HCT116 (cell line): ENCODE measurements around the gene ZNF280C. TPM values are rescaled to one million over a fixed set of nuclear protein-coding genes. Genes with fewer than 3 reads are reported as not detected.

Source experiments
- ATAC-seq: fragments of 200-7000 bp; cut with Tn5 transposase; 2 replicates; pipeline ENCODE4 v1.9.1; 2020; ENCODE audit warnings: mild to moderate bottlenecking, moderate library complexity
- BruUV-seq: library from RNA; stranded (reverse); fragments of 400-500 nt; replicated peaks from 2 replicates; lab custom pipeline; 2021; lab: Mats Ljungman, UMichigan
- CTCF ChIA-PET: fragments of 300-600 bp; sonication (Branson Sonifier 250); formaldehyde crosslinking; loops from one replicate; lab custom pipeline; 2021; ENCODE audit warnings: antibody characterized with exemption; lab: Charles Lee
- POLR2A ChIA-PET: fragments of 300-600, 350-600 bp; sonication (Branson Sonifier 250); formaldehyde crosslinking; loops from one replicate; lab custom pipeline; 2021; ENCODE audit warnings: antibody characterized with exemption; lab: Charles Lee
- RAD21 ChIA-PET, 2 experiments: fragments of 300-600 bp; sonication (Branson Sonifier 250); formaldehyde crosslinking; loops; one replicate each; lab custom pipeline; 2023; ENCODE audit warnings: low total read pairs in 2 of 2; ENCODE audit not compliant: uncharacterized antibody in 2 of 2, unreplicated experiment in 2 of 2, low non-redundant PET in 1 of 2; lab: Charles Lee
- DNase-seq: peaks from one replicate; pipeline ENCODE4 v3.0.0-alpha.2; 2010; ENCODE audit warnings: low read depth, low spot score
- H2AFZ ChIP-seq: fragments of 200-600 bp; shearing (Covaris generic), sonication (generic); 2 replicates; pipeline ENCODE4 v1.6.1; 2017; ENCODE audit warnings: low read depth, mixed run types, mixed read lengths, antibody characterized with exemption, low read length; ENCODE audit not compliant: poor library complexity, severe bottlenecking
- H3K27ac ChIP-seq: 2 replicates; pipeline ENCODE4 v1.5.1; 2012; ENCODE audit warnings: low read depth, low read length
- H3K27me3 ChIP-seq: fragments of 200-600 bp; sonication (generic); 2 replicates; pipeline ENCODE4 v1.6.1; 2016; ENCODE audit warnings: mixed run types, low read length, mixed read lengths; ENCODE audit not compliant: insufficient read depth
- H3K36me3 ChIP-seq, 2 experiments: fragments of 200-500 bp in 1 of 2; fragments of 200-600 bp in 1 of 2; sonication (Bioruptor generic) in 1 of 2; sonication (generic) in 1 of 2; 2 replicates each; pipeline versions ENCODE4 v1.5.1 to v1.6.1; 2014 to 2016; ENCODE audit warnings: low read length in 2 of 2, inconsistent platforms in 1 of 2, mixed read lengths in 1 of 2, mixed run types in 1 of 2; ENCODE audit not compliant: insufficient read depth in 2 of 2, control insufficient read depth in 1 of 2
- H3K4me1 ChIP-seq, 2 experiments: fragments of 200-600 bp in 1 of 2; sonication (generic) in 1 of 2; 2 replicates each; pipeline versions ENCODE4 v1.5.1 to v1.6.1; 2012 to 2017; ENCODE audit warnings: low read length in 2 of 2, inconsistent platforms in 1 of 2, mild to moderate bottlenecking in 1 of 2, mixed read lengths in 1 of 2, mixed run types in 1 of 2, moderate library complexity in 1 of 2; ENCODE audit not compliant: insufficient read depth in 2 of 2, control insufficient read depth in 1 of 2
- H3K4me2 ChIP-seq: fragments of 200-600 bp; sonication (generic); 2 replicates; pipeline ENCODE4 v1.6.1; 2017; ENCODE audit warnings: mixed run types, low read length, mixed read lengths
- H3K4me3 ChIP-seq, 2 experiments: fragments of 200-600 bp in 1 of 2; sonication (generic) in 1 of 2; replicated peaks in 1 of 2; 2 replicates each; pipeline ENCODE4 v1.5.1; 2011 to 2016; ENCODE audit warnings: low read length in 2 of 2, control low read depth in 1 of 2, low read depth in 1 of 2, mild to moderate bottlenecking in 1 of 2, mixed read lengths in 1 of 2, mixed run types in 1 of 2
- H3K79me2 ChIP-seq: fragments of 200-600 bp; sonication (generic); 2 replicates; pipeline ENCODE4 v1.6.1; 2017; ENCODE audit warnings: mild to moderate bottlenecking, mixed run types, low read length, moderate library complexity, mixed read lengths; ENCODE audit not compliant: insufficient read depth
- H3K9ac ChIP-seq: fragments of 200-600 bp; sonication (generic); 2 replicates; pipeline ENCODE4 v1.6.1; 2016; ENCODE audit warnings: low read length, mixed read lengths
- H3K9me2 ChIP-seq: fragments of 200-600 bp; sonication (generic), shearing (Covaris generic); 2 replicates; pipeline ENCODE4 v1.6.1; 2017; ENCODE audit warnings: mixed run types, mild to moderate bottlenecking, moderate library complexity; ENCODE audit not compliant: insufficient read depth
- H3K9me3 ChIP-seq, 2 experiments: fragments of 200-500 bp in 1 of 2; fragments of 200-600 bp in 1 of 2; sonication (Bioruptor generic) in 1 of 2; sonication (generic) in 1 of 2; 2 replicates each; pipeline ENCODE4 v1.6.1; 2014 to 2017; ENCODE audit warnings: low read length in 2 of 2, mixed read lengths in 2 of 2, inconsistent platforms in 1 of 2, low read depth in 1 of 2, mild to moderate bottlenecking in 1 of 2, mixed run types in 1 of 2, moderate library complexity in 1 of 2; ENCODE audit not compliant: control insufficient read depth in 1 of 2, insufficient read depth in 1 of 2
- H4K20me1 ChIP-seq: fragments of 200-600 bp; sonication (generic), shearing (Covaris generic); 2 replicates; pipeline ENCODE4 v1.6.1; 2017; ENCODE audit warnings: mixed run types, mild to moderate bottlenecking, moderate library complexity; ENCODE audit not compliant: insufficient read depth
- CBX3 ChIP-seq: IDR thresholded peaks from 2 replicates; pipeline ENCODE4 v1.6.1; 2012; ENCODE audit warnings: low read depth
- CEBPB ChIP-seq: IDR thresholded peaks from 2 replicates; pipeline ENCODE4 v1.6.1; 2012; ENCODE audit warnings: low read depth
- EGR1 ChIP-seq: IDR thresholded peaks from 2 replicates; pipeline ENCODE4 v1.6.1; 2012; ENCODE audit warnings: low read depth
- ELF1 ChIP-seq: IDR thresholded peaks from 2 replicates; pipeline ENCODE4 v1.6.1; 2012; ENCODE audit warnings: low read depth, borderline replicate concordance
- EZH2phosphoT487 ChIP-seq: fragments of 200-600 bp; IDR thresholded peaks from 2 replicates; pipeline ENCODE4 v1.6.1; 2018; ENCODE audit warnings: antibody characterized with exemption, borderline replicate concordance
- JUND ChIP-seq: IDR thresholded peaks from 2 replicates; pipeline ENCODE4 v1.6.1; 2012
- POLR2AphosphoS5 ChIP-seq: IDR thresholded peaks from 2 replicates; pipeline ENCODE4 v1.6.1; 2011; ENCODE audit warnings: mild to moderate bottlenecking, low read depth, low read length, moderate library complexity
- SRF ChIP-seq: IDR thresholded peaks from 2 replicates; pipeline ENCODE4 v1.6.1; 2012; ENCODE audit warnings: low read depth
- TCF7L2 ChIP-seq: IDR thresholded peaks from 2 replicates; pipeline ENCODE4 v1.7.0; 2011; ENCODE audit warnings: borderline replicate concordance, inconsistent platforms; ENCODE audit not compliant: insufficient read depth, insufficient read length; ENCODE audit errors: extremely low read depth
- YY1 ChIP-seq: IDR thresholded peaks from 2 replicates; pipeline ENCODE4 v1.6.1; 2011; ENCODE audit warnings: low read length, low read depth, moderate library complexity, mild to moderate bottlenecking; ENCODE audit not compliant: insufficient replicate concordance; ENCODE audit errors: extremely low read depth
- ZBTB33 ChIP-seq: IDR thresholded peaks from 2 replicates; pipeline ENCODE4 v1.6.1; 2011; ENCODE audit warnings: mild to moderate bottlenecking, low read length, moderate library complexity; ENCODE audit not compliant: insufficient replicate concordance; ENCODE audit errors: extremely low read depth
- ZNF274 ChIP-seq: fragments of 200-500 bp; sonication (Bioruptor generic); IDR thresholded peaks from 2 replicates; pipeline ENCODE4 v1.6.1; 2014; ENCODE audit warnings: mild to moderate bottlenecking, low read depth, low read length, inconsistent platforms
- intact Hi-C: fragments of 100-400 bp; cut with micrococcal nuclease; formaldehyde crosslinking; loops from 2 replicates; pipeline ENCODE4 v1.10.0; 2022
- total RNA-seq: library from RNA; stranded (reverse); gene quantifications from one replicate; pipeline ENCODE4 v1.2.1, GENCODE V29; 2021; ENCODE audit not compliant: unreplicated experiment
- TF ChIP-seq, protein P1 (sequence below): IDR thresholded peaks from 2 replicates; pipeline ENCODE4 v1.6.1; 2012

The ZNF280C gene
- total RNA-seq, 1 experiment from 2014 or later, result 12.3 TPM

GRCh38 chrX:130246084-130246483, 22.6 kb downstream of the ZNF280C start:
- H3K36me3 ChIP-seq, result peaks cover 3% of the 10 kb centered on the region in 2 experiments; a peak in 2 of 4 replicates
- TF ChIP-seq ELF1 (no peak), EZH2phosphoT487 (no peak), CEBPB (no peak), POLR2AphosphoS5 (no peak), JUND (no peak), SRF (no peak), EGR1 (no peak), ZNF274 (no peak), CBX3 (no peak), TCF7L2 (no peak), ZBTB33 (no peak), YY1 (no peak)
- TF ChIP-seq, protein P1, sequence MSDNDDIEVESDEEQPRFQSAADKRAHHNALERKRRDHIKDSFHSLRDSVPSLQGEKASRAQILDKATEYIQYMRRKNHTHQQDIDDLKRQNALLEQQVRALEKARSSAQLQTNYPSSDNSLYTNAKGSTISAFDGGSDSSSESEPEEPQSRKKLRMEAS, result no peak
- H4K20me1 ChIP-seq, result no peaks in the 10 kb centered on the region
- H3K9ac ChIP-seq, result no peak overlapping the region
- H3K27ac ChIP-seq, result no peak overlapping the region
- ChIA-PET CTCF (no interaction called here), POLR2A (no interaction called here), RAD21 (no interaction called here)
- H3K4me2 ChIP-seq, result no peak overlapping the region
- no peak for DNase-seq
- H3K9me2 ChIP-seq, result no peaks in the 10 kb centered on the region
- no peaks in the 10 kb centered on the region for H3K27me3 ChIP-seq
- H3K4me1 ChIP-seq, result no peaks in the 10 kb centered on the region
- H3K79me2 ChIP-seq, result 0 out of 2 replicates have a peak, but pooled peaks cover under 1% of the 10 kb centered on the region
- H3K4me3 ChIP-seq, result no peak overlapping the region
- H2AFZ ChIP-seq, result no peak overlapping the region
- intact Hi-C loops, result loop anchor here (5.0 kb wide), 1 partner anchor 39 kb away; no protein-coding TSS in a partner anchor
- H3K9me3 ChIP-seq, result no peaks in the 10 kb centered on the region
- no TSS peak for BruUV-seq
- no peak for ATAC-seq
